Smooth muscle cell (in vitro differentiated cells): ENCODE measurements around the gene SNRNP200. TPM values are rescaled to one million over a fixed set of nuclear protein-coding genes. Genes with fewer than 3 reads are reported as not detected.
A peak's percentile ranks its signal among the peaks of the same experiment; 100 is the strongest.

Experiments
- DNase-seq: peaks from one replicate; lab custom pipeline; 2025; ENCODE audit not compliant: unreplicated experiment; lab: John Stamatoyannopoulos, UW
- H2AFZ ChIP-seq: fragments of 200-600 bp; sonication (generic); 2 replicates; pipeline ENCODE4 v1.6.0; 2016; ENCODE audit warnings: antibody characterized with exemption, low read depth, mild to moderate bottlenecking
- H3F3A ChIP-seq: fragments of 200-600 bp; sonication (generic); 2 replicates; pipeline ENCODE4 v1.6.0; 2017; ENCODE audit warnings: antibody characterized with exemption, low read depth
- H3K27ac ChIP-seq: fragments of 200-600 bp; sonication (generic); 2 replicates; pipeline ENCODE4 v1.5.1; 2016; ENCODE audit warnings: low read depth, mild to moderate bottlenecking
- H3K27me3 ChIP-seq: fragments of 200-600 bp; sonication (generic); 2 replicates; pipeline ENCODE4 v1.6.1; 2016; ENCODE audit warnings: low read depth, mild to moderate bottlenecking
- H3K36me3 ChIP-seq: fragments of 200-600 bp; sonication (generic); 2 replicates; pipeline ENCODE4 v1.5.1; 2016; ENCODE audit warnings: low read depth
- H3K4me1 ChIP-seq: fragments of 200-600 bp; sonication (generic); 2 replicates; pipeline ENCODE4 v1.5.1; 2016; ENCODE audit warnings: low read depth
- H3K4me2 ChIP-seq: fragments of 200-600 bp; sonication (generic); 2 replicates; pipeline ENCODE4 v1.6.0; 2016; ENCODE audit warnings: mild to moderate bottlenecking
- H3K4me3 ChIP-seq: fragments of 200-600 bp; sonication (generic); 2 replicates; pipeline ENCODE4 v1.5.1; 2016; ENCODE audit warnings: mild to moderate bottlenecking
- H3K79me2 ChIP-seq: fragments of 200-600 bp; sonication (generic); 2 replicates; pipeline ENCODE4 v1.6.0; 2016; ENCODE audit warnings: low read depth, mild to moderate bottlenecking
- H3K9ac ChIP-seq: fragments of 200-600 bp; sonication (generic); 2 replicates; pipeline ENCODE4 v1.6.0; 2016; ENCODE audit warnings: low read depth
- H3K9me3 ChIP-seq: fragments of 200-600 bp; sonication (generic); replicated peaks from 2 replicates; pipeline ENCODE4 v1.5.1; 2016; ENCODE audit warnings: low read depth
- H4K20me1 ChIP-seq: fragments of 200-600 bp; sonication (generic); 2 replicates; pipeline ENCODE4 v1.6.0; 2016; ENCODE audit warnings: low read depth
- WGBS: methylation state at CpG from one replicate; pipeline ENCODE4 v1.1.7; 2016; ENCODE audit warnings: low lambda C conversion rate; 5-methylcytosine and 5-hydroxymethylcytosine counted together
- polyA plus RNA-seq: library from polyadenylated mRNA; unstranded; fragments of >200 nt; fragmentation: Nextera tagmentation; extraction: Ambion mirVana; gene quantifications from 2 replicates; pipeline ENCODE4 v1.2.1, GENCODE V29; 2016
- total RNA-seq: library from RNA; depleted of rRNA; stranded (reverse); fragments of >200 nt; gene quantifications from 2 replicates; pipeline ENCODE4 v1.2.3, GENCODE V29; 2014
- TF ChIP-seq, protein P1 (sequence below): fragments of 200-600 bp; sonication (generic); IDR thresholded peaks from 2 replicates; pipeline ENCODE4 v1.5.1; 2017; ENCODE audit warnings: borderline replicate concordance, mild to moderate bottlenecking, antibody characterized with exemption; ENCODE audit not compliant: insufficient read depth, poor library complexity, severe bottlenecking

The SNRNP200 gene
- total RNA-seq, result 49.1 and 49.5 TPM in 2 replicates
- polyA plus RNA-seq, result 54.1 and 57.6 TPM in 2 replicates

- no peaks in the 10 kb centered on the region for H3K27me3 ChIP-seq
- peak within 1 kb of the TSS; percentile 92 for H2AFZ ChIP-seq
- H3K79me2 ChIP-seq, result peaks cover 27% of the 10 kb centered on the region
- H3K4me1 ChIP-seq, result peaks cover 13% of the 10 kb centered on the region
- H3F3A ChIP-seq, result no peaks in the 10 kb centered on the region
- peak; percentile 39 for DNase-seq
- peaks cover 28% of the 10 kb centered on the region for H4K20me1 ChIP-seq
- no peaks in the 10 kb centered on the region for H3K9me3 ChIP-seq
- peak within 1 kb of the TSS; percentile 59 for H3K27ac ChIP-seq
- peak within 1 kb of the TSS; percentile 87 for H3K9ac ChIP-seq
- WGBS, result 1% methylated on average over 60 of the region's 61 CpGs
- TF ChIP-seq, protein P1, sequence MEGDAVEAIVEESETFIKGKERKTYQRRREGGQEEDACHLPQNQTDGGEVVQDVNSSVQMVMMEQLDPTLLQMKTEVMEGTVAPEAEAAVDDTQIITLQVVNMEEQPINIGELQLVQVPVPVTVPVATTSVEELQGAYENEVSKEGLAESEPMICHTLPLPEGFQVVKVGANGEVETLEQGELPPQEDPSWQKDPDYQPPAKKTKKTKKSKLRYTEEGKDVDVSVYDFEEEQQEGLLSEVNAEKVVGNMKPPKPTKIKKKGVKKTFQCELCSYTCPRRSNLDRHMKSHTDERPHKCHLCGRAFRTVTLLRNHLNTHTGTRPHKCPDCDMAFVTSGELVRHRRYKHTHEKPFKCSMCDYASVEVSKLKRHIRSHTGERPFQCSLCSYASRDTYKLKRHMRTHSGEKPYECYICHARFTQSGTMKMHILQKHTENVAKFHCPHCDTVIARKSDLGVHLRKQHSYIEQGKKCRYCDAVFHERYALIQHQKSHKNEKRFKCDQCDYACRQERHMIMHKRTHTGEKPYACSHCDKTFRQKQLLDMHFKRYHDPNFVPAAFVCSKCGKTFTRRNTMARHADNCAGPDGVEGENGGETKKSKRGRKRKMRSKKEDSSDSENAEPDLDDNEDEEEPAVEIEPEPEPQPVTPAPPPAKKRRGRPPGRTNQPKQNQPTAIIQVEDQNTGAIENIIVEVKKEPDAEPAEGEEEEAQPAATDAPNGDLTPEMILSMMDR, result no peak
- H3K4me2 ChIP-seq, result peak within 1 kb of the TSS; percentile 84
- H3K36me3 ChIP-seq, result peaks cover 22% of the 10 kb centered on the region
- peak within 1 kb of the TSS; percentile 98 for H3K4me3 ChIP-seq
Observed at GRCh38 chr2:96305091-96305978, at the start of gene SNRNP200. SNRNP200 (minus strand) TSS chr2:96305546; CDS start chr2:96305437, 109 bp downstream.

GRCh38 chr2:96354492-96354891 is 49.1 kb upstream of the SNRNP200 start:
- no peaks in the 10 kb centered on the region for H3F3A ChIP-seq
- H3K27me3 ChIP-seq, result no peaks in the 10 kb centered on the region
- H3K79me2 ChIP-seq, result no peaks in the 10 kb centered on the region
- no peaks in the 10 kb centered on the region for H4K20me1 ChIP-seq
- no peak overlapping the region for H3K4me2 ChIP-seq
- TF ChIP-seq, protein P1, result no peak
- no peak overlapping the region for H3K9ac ChIP-seq
- H3K27ac ChIP-seq, result no peak overlapping the region
- H3K4me3 ChIP-seq, result no peak overlapping the region
- H2AFZ ChIP-seq, result no peak overlapping the region
- 97% methylated on average over 4 of the region's 4 CpGs for whole genome bisulfite sequencing
- H3K4me1 ChIP-seq, result no peaks in the 10 kb centered on the region
- no peak for DNase-seq
- H3K9me3 ChIP-seq, result no peaks in the 10 kb centered on the region
- H3K36me3 ChIP-seq, result no peaks in the 10 kb centered on the region

GRCh38 chr2:96353606-96354101 is 48.3 kb upstream of the SNRNP200 start:
- Histone ChIP-seq H4K20me1 (no peaks in the 10 kb centered on the region), H3K9me3 (no peaks in the 10 kb centered on the region), H3K4me2 (no peak overlapping the region), H3K36me3 (no peaks in the 10 kb centered on the region), H3K4me1 (no peaks in the 10 kb centered on the region), H3F3A (no peaks in the 10 kb centered on the region), H3K79me2 (no peaks in the 10 kb centered on the region), H3K27ac (no peak overlapping the region), H3K9ac (no peak overlapping the region), H3K27me3 (no peaks in the 10 kb centered on the region), H3K4me3 (no peak overlapping the region), H2AFZ (no peak overlapping the region)
- DNase-seq, result no peak
- TF ChIP-seq, protein P1, result no peak
- over 99% methylated on average over 4 of the region's 4 CpGs for WGBS
